ENCODE measurements around the gene KCNH1. TPM values are rescaled to one million over a fixed set of nuclear protein-coding genes. Genes with fewer than 3 reads are reported as not detected.

Gene KCNH1
- total and polyA plus RNA-seq, 2 experiments from 2014 or later, result 0.03 to 0.17 TPM

DNA sequence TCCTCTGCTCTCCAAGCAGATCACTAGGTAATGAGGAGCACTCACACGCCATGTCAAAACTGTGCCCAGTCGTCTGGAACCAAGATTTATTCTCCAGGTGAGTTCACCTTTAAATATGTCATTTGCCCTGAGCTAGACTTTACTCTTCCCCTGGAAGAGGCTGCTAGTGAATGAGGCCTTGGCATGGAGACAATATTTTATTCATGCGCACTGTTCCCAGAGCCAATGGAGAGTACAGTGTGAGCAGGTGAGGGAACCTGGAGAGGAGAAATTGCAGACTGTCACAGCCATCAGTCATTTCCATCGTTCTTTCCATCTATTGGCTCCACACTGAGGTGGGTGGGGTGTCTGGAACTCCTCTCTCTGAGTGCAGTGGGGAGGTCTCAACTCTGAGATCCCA is 333.6 kb downstream of the KCNH1 start:
- no peak for DNase-seq (ENCODE audit: low spot score)
- Histone ChIP-seq H3K4me1 (ENCODE audit: insufficient read depth) (no peaks in the 10 kb centered on the region), H3K9me2 (replicated peaks; ENCODE audit: insufficient read depth) (no peaks in the 10 kb centered on the region), H3K4me2 (no peak overlapping the region), H3K9me3 (ENCODE audit: low read depth) (no peaks in the 10 kb centered on the region), H3K27ac (no peak overlapping the region), H3K79me2 (no peaks in the 10 kb centered on the region), H4K20me1 (ENCODE audit: insufficient read depth, poor library complexity, severe bottlenecking) (no peaks in the 10 kb centered on the region), H3K27me3 (no peaks in the 10 kb centered on the region), H2AFZ (no peak overlapping the region), H3K4me3 (no peak overlapping the region), H3K36me3 (replicated peaks; ENCODE audit: insufficient read depth, low read depth) (no peaks in the 10 kb centered on the region)
- 83% methylated on average over 4 of the region's 4 CpGs for WGBS (ENCODE audit: low lambda C conversion rate, missing lambda C conversion rate)
- TF ChIP-seq EZH2phosphoT487 (IDR thresholded peaks at IDR 0.05; ENCODE audit: low read depth, severe bottlenecking, unreplicated experiment) (no peak), EZH2 (IDR thresholded peaks at IDR 0.05; ENCODE audit: borderline replicate concordance) (no peak)
- TF ChIP-seq, protein P1, sequence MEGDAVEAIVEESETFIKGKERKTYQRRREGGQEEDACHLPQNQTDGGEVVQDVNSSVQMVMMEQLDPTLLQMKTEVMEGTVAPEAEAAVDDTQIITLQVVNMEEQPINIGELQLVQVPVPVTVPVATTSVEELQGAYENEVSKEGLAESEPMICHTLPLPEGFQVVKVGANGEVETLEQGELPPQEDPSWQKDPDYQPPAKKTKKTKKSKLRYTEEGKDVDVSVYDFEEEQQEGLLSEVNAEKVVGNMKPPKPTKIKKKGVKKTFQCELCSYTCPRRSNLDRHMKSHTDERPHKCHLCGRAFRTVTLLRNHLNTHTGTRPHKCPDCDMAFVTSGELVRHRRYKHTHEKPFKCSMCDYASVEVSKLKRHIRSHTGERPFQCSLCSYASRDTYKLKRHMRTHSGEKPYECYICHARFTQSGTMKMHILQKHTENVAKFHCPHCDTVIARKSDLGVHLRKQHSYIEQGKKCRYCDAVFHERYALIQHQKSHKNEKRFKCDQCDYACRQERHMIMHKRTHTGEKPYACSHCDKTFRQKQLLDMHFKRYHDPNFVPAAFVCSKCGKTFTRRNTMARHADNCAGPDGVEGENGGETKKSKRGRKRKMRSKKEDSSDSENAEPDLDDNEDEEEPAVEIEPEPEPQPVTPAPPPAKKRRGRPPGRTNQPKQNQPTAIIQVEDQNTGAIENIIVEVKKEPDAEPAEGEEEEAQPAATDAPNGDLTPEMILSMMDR (IDR thresholded peaks at IDR 0.05; ENCODE audit: poor library complexity), result no peak

DNA sequence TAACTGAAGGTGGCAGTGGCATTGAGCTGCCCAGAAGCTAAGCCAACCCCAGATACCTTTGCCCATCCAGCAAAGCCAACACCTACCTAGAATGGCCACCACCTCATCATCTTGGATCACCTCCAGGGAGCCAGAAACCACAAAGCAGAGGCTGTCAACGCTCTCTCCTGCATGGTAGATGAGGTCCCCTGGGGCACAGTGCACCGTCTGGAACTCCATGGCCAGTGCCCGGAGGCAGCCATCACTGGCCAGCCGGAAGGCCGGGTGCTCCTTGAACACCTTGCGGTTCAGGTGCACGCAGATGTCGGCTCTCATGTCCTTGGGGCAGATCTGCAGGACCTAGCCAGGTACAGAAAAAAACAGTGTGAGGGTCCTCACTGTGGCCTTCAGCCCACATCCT is 336.5 kb downstream of the KCNH1 start:
- no peak overlapping the region for H3K4me3 ChIP-seq
- DNase-seq (ENCODE audit: low spot score), result no peak
- TF ChIP-seq, protein P1 (IDR thresholded peaks at IDR 0.05; ENCODE audit: poor library complexity), result no peak
- TF ChIP-seq EZH2 (IDR thresholded peaks at IDR 0.05; ENCODE audit: borderline replicate concordance), result no peak
- TF ChIP-seq EZH2phosphoT487 (IDR thresholded peaks at IDR 0.05; ENCODE audit: low read depth, severe bottlenecking, unreplicated experiment), result no peak
- no peaks in the 10 kb centered on the region for H3K9me3 ChIP-seq (ENCODE audit: low read depth)
- no peak overlapping the region for H3K4me2 ChIP-seq
- H3K27me3 ChIP-seq, result no peaks in the 10 kb centered on the region
- WGBS (ENCODE audit: low lambda C conversion rate, missing lambda C conversion rate), result 93% methylated on average over 8 of the region's 8 CpGs
- no peaks in the 10 kb centered on the region for H3K4me1 ChIP-seq (ENCODE audit: insufficient read depth)
- no peaks in the 10 kb centered on the region for H3K79me2 ChIP-seq
- H4K20me1 ChIP-seq (ENCODE audit: insufficient read depth, poor library complexity, severe bottlenecking), result no peaks in the 10 kb centered on the region
- H3K9me2 ChIP-seq (replicated peaks; ENCODE audit: insufficient read depth), result no peaks in the 10 kb centered on the region
- no peak overlapping the region for H2AFZ ChIP-seq
- no peak overlapping the region for H3K27ac ChIP-seq
- H3K36me3 ChIP-seq (replicated peaks; ENCODE audit: insufficient read depth, low read depth), result no peaks in the 10 kb centered on the region

DNA sequence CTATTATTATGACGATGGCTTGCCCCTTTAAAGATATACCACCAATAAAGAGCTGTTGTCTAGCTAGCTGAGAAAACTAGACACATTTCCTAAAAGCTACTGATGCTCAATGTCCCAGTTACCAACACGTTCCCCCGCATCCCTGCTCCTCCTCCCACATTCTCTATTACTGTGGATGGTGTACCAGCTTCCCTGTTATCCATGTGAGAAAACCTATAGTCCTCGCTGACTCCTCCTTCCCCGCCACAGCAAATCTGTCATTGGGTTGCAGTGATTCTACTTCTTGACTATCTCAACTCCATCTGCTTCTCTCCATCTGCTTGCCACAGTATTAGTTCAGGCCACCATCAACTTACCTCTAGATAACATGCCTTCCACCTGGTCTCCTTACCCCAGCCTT is 337.5 kb downstream of the KCNH1 start:
- Histone ChIP-seq H3K4me3 (no peak overlapping the region), H3K36me3 (replicated peaks; ENCODE audit: insufficient read depth, low read depth) (no peaks in the 10 kb centered on the region), H3K9me3 (ENCODE audit: low read depth) (no peaks in the 10 kb centered on the region), H3K27ac (no peak overlapping the region), H2AFZ (no peak overlapping the region), H3K9me2 (replicated peaks; ENCODE audit: insufficient read depth) (no peaks in the 10 kb centered on the region), H3K79me2 (no peaks in the 10 kb centered on the region), H3K27me3 (no peaks in the 10 kb centered on the region), H3K4me2 (no peak overlapping the region), H3K4me1 (ENCODE audit: insufficient read depth) (no peaks in the 10 kb centered on the region), H4K20me1 (ENCODE audit: insufficient read depth, poor library complexity, severe bottlenecking) (no peaks in the 10 kb centered on the region)
- WGBS (ENCODE audit: low lambda C conversion rate, missing lambda C conversion rate), result 90% methylated on average over 5 of the region's 5 CpGs
- DNase-seq (ENCODE audit: low spot score), result no peak
- no peak for TF ChIP-seq EZH2 (IDR thresholded peaks at IDR 0.05; ENCODE audit: borderline replicate concordance)
- TF ChIP-seq, protein P1 (IDR thresholded peaks at IDR 0.05; ENCODE audit: poor library complexity), result no peak
- no peak for TF ChIP-seq EZH2phosphoT487 (IDR thresholded peaks at IDR 0.05; ENCODE audit: low read depth, severe bottlenecking, unreplicated experiment)

DNA sequence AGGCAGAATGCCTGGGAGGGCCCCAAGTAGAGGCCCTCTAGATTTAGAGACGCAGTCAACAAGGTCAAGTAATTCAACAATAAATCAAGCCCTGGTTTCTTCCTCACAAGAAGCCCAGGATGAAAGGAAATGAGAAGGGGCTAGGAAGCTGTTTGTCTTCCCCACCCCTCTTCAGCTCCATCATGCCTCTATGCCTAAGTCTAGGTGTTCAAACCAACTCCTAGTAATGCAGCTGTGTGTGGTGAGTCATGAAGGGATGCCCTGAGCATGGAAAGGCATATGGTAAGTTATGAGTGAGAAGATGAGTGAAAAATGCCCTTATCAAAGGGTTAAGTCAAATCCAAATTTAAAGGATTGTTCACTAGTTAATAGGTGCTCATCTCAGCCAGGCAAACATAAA is 339.5 kb downstream of the KCNH1 start:
- H3K27ac ChIP-seq, result no peak overlapping the region
- no peaks in the 10 kb centered on the region for H3K4me1 ChIP-seq (ENCODE audit: insufficient read depth)
- no peaks in the 10 kb centered on the region for H3K9me2 ChIP-seq (replicated peaks; ENCODE audit: insufficient read depth)
- WGBS (ENCODE audit: low lambda C conversion rate, missing lambda C conversion rate), result 88% methylated on average over 1 of the region's 1 CpG
- DNase-seq (ENCODE audit: low spot score), result no peak
- H3K79me2 ChIP-seq, result no peaks in the 10 kb centered on the region
- H3K4me2 ChIP-seq, result no peak overlapping the region
- no peak for TF ChIP-seq EZH2 (IDR thresholded peaks at IDR 0.05; ENCODE audit: borderline replicate concordance)
- no peak for TF ChIP-seq EZH2phosphoT487 (IDR thresholded peaks at IDR 0.05; ENCODE audit: low read depth, severe bottlenecking, unreplicated experiment)
- TF ChIP-seq, protein P1 (IDR thresholded peaks at IDR 0.05; ENCODE audit: poor library complexity), result no peak
- H3K27me3 ChIP-seq, result no peaks in the 10 kb centered on the region
- H3K9me3 ChIP-seq (ENCODE audit: low read depth), result no peaks in the 10 kb centered on the region
- H4K20me1 ChIP-seq (ENCODE audit: insufficient read depth, poor library complexity, severe bottlenecking), result no peaks in the 10 kb centered on the region
- no peaks in the 10 kb centered on the region for H3K36me3 ChIP-seq (replicated peaks; ENCODE audit: insufficient read depth, low read depth)
- no peak overlapping the region for H2AFZ ChIP-seq
- no peak overlapping the region for H3K4me3 ChIP-seq
